ENCODE measurements around the gene SLC25A23. TPM values are rescaled to one million over a fixed set of nuclear protein-coding genes. Genes with fewer than 3 reads are reported as not detected.

The SLC25A23 gene
- total and polyA plus RNA-seq, 2 donors (not counting 1 experiment from before 2014, with no cell fraction given): 9.3 to 25.3 TPM

DNA sequence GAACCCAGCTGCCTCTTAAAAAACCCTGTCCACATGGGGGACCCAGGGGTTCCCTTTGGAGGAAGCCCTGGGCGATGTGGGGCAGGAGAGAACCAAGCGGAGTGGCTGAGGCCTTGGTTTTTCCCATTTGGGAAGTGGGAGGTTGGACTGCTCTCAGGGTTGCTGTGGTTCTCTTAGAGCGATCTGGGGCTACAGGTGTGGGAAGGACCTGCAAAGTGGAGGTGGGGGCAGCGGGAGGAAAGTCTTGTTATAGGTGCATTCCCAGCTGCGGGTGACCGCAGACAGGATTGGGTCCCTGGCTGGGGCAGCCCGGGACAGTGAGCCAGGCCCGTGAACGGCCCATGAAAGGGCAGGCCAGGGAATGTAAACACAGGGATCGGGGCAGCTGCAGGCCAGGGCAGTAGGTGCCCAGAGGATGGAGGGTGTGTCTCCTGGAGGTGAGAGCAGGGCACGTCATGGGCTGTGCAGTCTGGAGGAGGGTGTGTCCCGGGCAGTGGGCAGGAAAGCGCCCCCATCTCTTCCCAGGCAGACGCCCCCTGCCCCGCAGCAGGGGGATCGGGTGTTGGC, 814 bp downstream of the SLC25A23 start:
- peak overlapping the region; percentile 90 for H3K9ac ChIP-seq (ENCODE audit: low read length)
- intact Hi-C loops (cut with micrococcal nuclease): no loop called here
- no peak overlapping the region for H3K27ac ChIP-seq (ENCODE audit: low read length in 2 of 2)
- peak overlapping the region; percentile 85 for H3K4me2 ChIP-seq (replicated peaks; ENCODE audit: low read depth, low read length, poor library complexity, severe bottlenecking)
- H3K4me1 ChIP-seq (ENCODE audit: control insufficient read depth in 2 of 2, insufficient read depth in 2 of 2, low read length in 2 of 2): peaks cover under 1 to 25% of the 10 kb centered on the region in 2 donors
- ATAC-seq (ENCODE audit: low read depth) (no peak), DNase-seq (peak; percentile 40)
- peaks cover 0 to 6% of the 10 kb centered on the region in 2 experiments for H3K36me3 ChIP-seq (replicated peaks in 1 of 2; ENCODE audit: control extremely low read depth in 1 of 2, control insufficient read depth in 1 of 2, extremely low read depth in 1 of 2, insufficient read depth in 2 of 2, low read length in 1 of 2)
- H4K20me1 ChIP-seq (ENCODE audit: control insufficient read depth, insufficient read depth, low read length, poor library complexity, severe bottlenecking): no peaks in the 10 kb centered on the region
- peaks cover 0 to 2% (median 0%) of the 10 kb centered on the region in 4 experiments for H3K27me3 ChIP-seq (replicated peaks in 1 of 4; ENCODE audit: control extremely low read depth in 1 of 4, control insufficient read depth in 3 of 4, insufficient read depth in 4 of 4, low read length in 3 of 4)
- Mint-ChIP-seq H3K4me1 (peaks cover 22% of the 10 kb centered on the region), H3K9me3 (ENCODE audit: insufficient read depth) (no peaks in the 10 kb centered on the region), H3K27me3 (no peaks in the 10 kb centered on the region), H3K4me3 (peak overlapping the region; percentile 95), H3K27ac (peak overlapping the region; percentile 88)
- H3K79me2 ChIP-seq (ENCODE audit: control insufficient read depth, insufficient read depth, low read length): no peaks in the 10 kb centered on the region
- H3K9me3 ChIP-seq (ENCODE audit: control extremely low read depth in 1 of 3, control insufficient read depth in 2 of 3, insufficient read depth in 1 of 3, low read length in 2 of 3): peaks cover 0 to 24% (median 8%) of the 10 kb centered on the region in 3 donors
- ChIA-PET CTCF (interaction anchor here (0.6 to 1.1 kb wide), 2 partner anchors 34 to 195 kb away, joined by 3 to 4 read pairs; partner anchors contain the start of gene KHSRP), POLR2A (interaction anchor here (0.5 to 1.3 kb wide), 3 partner anchors 23 to 68 kb away, joined by 3 to 10 read pairs (median 5); partner anchors contain the start of gene DENND1C)
- TF ChIP-seq, protein P1, sequence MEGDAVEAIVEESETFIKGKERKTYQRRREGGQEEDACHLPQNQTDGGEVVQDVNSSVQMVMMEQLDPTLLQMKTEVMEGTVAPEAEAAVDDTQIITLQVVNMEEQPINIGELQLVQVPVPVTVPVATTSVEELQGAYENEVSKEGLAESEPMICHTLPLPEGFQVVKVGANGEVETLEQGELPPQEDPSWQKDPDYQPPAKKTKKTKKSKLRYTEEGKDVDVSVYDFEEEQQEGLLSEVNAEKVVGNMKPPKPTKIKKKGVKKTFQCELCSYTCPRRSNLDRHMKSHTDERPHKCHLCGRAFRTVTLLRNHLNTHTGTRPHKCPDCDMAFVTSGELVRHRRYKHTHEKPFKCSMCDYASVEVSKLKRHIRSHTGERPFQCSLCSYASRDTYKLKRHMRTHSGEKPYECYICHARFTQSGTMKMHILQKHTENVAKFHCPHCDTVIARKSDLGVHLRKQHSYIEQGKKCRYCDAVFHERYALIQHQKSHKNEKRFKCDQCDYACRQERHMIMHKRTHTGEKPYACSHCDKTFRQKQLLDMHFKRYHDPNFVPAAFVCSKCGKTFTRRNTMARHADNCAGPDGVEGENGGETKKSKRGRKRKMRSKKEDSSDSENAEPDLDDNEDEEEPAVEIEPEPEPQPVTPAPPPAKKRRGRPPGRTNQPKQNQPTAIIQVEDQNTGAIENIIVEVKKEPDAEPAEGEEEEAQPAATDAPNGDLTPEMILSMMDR (IDR thresholded peaks at IDR 0.05): no peak
- no peak for TF ChIP-seq EZH2 (IDR thresholded peaks at IDR 0.05; ENCODE audit: borderline replicate concordance, insufficient read depth, low read depth, low read length, poor library complexity, severe bottlenecking)
- 55% methylated on average over 16 of the region's 16 CpGs for WGBS (ENCODE audit: insufficient coverage)
- peak overlapping the region; percentile 96 for H2AFZ ChIP-seq (ENCODE audit: insufficient read depth, low read depth, low read length, poor library complexity, severe bottlenecking)
- H3K4me3 ChIP-seq (ENCODE audit: control extremely low read depth in 1 of 5, extremely low read depth in 1 of 5, insufficient read depth in 1 of 5, low read depth in 2 of 5, low read length in 4 of 5): peak overlapping the region in 4 of 5 experiments; percentile 70 to 93 (median 82)

Measured in B cell (primary cell).